ENCODE measurements around the gene MYLK2.

The MYLK2 gene

GRCh38 chr20:31836853-31837608 is 17.9 kb downstream of the MYLK2 start:
- TF ChIP-seq CREB1 (IDR thresholded peaks at IDR 0.05; ENCODE audit: low read depth) (no peak), TAF1 (IDR thresholded peaks at IDR 0.05; ENCODE audit: low read depth) (no peak), CEBPB (IDR thresholded peaks at IDR 0.05) (no peak), ZBTB7A (IDR thresholded peaks at IDR 0.05; ENCODE audit: low read depth) (no peak), TCF12 (IDR thresholded peaks at IDR 0.05; ENCODE audit: low read depth) (peak; percentile 22; the same call in 1 of the 2 replicates), EP300 (IDR thresholded peaks at IDR 0.05; ENCODE audit: borderline replicate concordance) (no peak)

- TF ChIP-seq NFIC (IDR thresholded peaks at IDR 0.05) (no peak), USF1 (IDR thresholded peaks at IDR 0.05) (no peak), EP300 (IDR thresholded peaks at IDR 0.05; ENCODE audit: borderline replicate concordance) (no peak), ZBTB7A (IDR thresholded peaks at IDR 0.05; ENCODE audit: low read depth) (no peak), CREB1 (IDR thresholded peaks at IDR 0.05; ENCODE audit: low read depth) (no peak), RAD21 (IDR thresholded peaks at IDR 0.05; ENCODE audit: low read depth) (no peak), CEBPB (IDR thresholded peaks at IDR 0.05) (no peak), TEAD4 (IDR thresholded peaks at IDR 0.05) (no peak)
These were observed 18.8 kb downstream of the MYLK2 start for GRCh38 chr20:31837896-31838397.

GRCh38 chr20:31838646-31839292 is 19.6 kb downstream of the MYLK2 start:
- TF ChIP-seq CREB1 (IDR thresholded peaks at IDR 0.05; ENCODE audit: low read depth), result no peak
- TF ChIP-seq ZBTB7A (IDR thresholded peaks at IDR 0.05; ENCODE audit: low read depth), result no peak
- TF ChIP-seq EGR1 (IDR thresholded peaks at IDR 0.05), result no peak
- TF ChIP-seq MAX (IDR thresholded peaks at IDR 0.05), result 0 out of 2 replicates have a peak, but pooled peaks have one; percentile 7
- no peak for TF ChIP-seq USF1 (IDR thresholded peaks at IDR 0.05)
- TF ChIP-seq TAF1 (IDR thresholded peaks at IDR 0.05; ENCODE audit: low read depth), result no peak
- no peak for TF ChIP-seq CEBPB (IDR thresholded peaks at IDR 0.05)
- TF ChIP-seq REST (IDR thresholded peaks at IDR 0.05; ENCODE audit: low read depth), result peak; percentile 46; the same call in 1 of the 2 replicates
- no peak; the same call in 1 of the 2 replicates for TF ChIP-seq TCF12 (IDR thresholded peaks at IDR 0.05; ENCODE audit: low read depth)
- TF ChIP-seq TEAD4 (IDR thresholded peaks at IDR 0.05), result peak; percentile 33; the same call in 1 of the 2 replicates
- TF ChIP-seq YY1 (IDR thresholded peaks at IDR 0.05; ENCODE audit: low read depth), result no peak
- TF ChIP-seq EP300 (IDR thresholded peaks at IDR 0.05; ENCODE audit: borderline replicate concordance), result no peak
- TF ChIP-seq RAD21 (IDR thresholded peaks at IDR 0.05; ENCODE audit: low read depth), result no peak
- TF ChIP-seq NFIC (IDR thresholded peaks at IDR 0.05), result peak; percentile 77; the same call in 1 of the 2 replicates
- no peak for TF ChIP-seq FOXM1 (IDR thresholded peaks at IDR 0.05; ENCODE audit: borderline replicate concordance, low read depth)

GRCh38 chr20:31839782-31840487 is 20.8 kb downstream of the MYLK2 start:
- TF ChIP-seq TCF12 (IDR thresholded peaks at IDR 0.05; ENCODE audit: low read depth) (no peak), NFIC (IDR thresholded peaks at IDR 0.05) (no peak), TEAD4 (IDR thresholded peaks at IDR 0.05) (no peak), YY1 (IDR thresholded peaks at IDR 0.05; ENCODE audit: low read depth) (no peak), ZBTB7A (IDR thresholded peaks at IDR 0.05; ENCODE audit: low read depth) (no peak), REST (IDR thresholded peaks at IDR 0.05; ENCODE audit: low read depth) (no peak), EGR1 (IDR thresholded peaks at IDR 0.05) (no peak), TAF1 (IDR thresholded peaks at IDR 0.05; ENCODE audit: low read depth) (no peak), MAX (IDR thresholded peaks at IDR 0.05) (no peak), CREB1 (IDR thresholded peaks at IDR 0.05; ENCODE audit: low read depth) (no peak), USF1 (IDR thresholded peaks at IDR 0.05) (no peak), RAD21 (IDR thresholded peaks at IDR 0.05; ENCODE audit: low read depth) (no peak), CEBPB (IDR thresholded peaks at IDR 0.05) (no peak)

All from Ishikawa (cell line).